ENCODE data around the gene TIMM9.
"Not testable (repeated sequence)": the region's sequence is repeated elsewhere in the genome, so short reads cannot be mapped to it uniquely, and the experiment has no call there.

TIMM9 gene

DNA sequence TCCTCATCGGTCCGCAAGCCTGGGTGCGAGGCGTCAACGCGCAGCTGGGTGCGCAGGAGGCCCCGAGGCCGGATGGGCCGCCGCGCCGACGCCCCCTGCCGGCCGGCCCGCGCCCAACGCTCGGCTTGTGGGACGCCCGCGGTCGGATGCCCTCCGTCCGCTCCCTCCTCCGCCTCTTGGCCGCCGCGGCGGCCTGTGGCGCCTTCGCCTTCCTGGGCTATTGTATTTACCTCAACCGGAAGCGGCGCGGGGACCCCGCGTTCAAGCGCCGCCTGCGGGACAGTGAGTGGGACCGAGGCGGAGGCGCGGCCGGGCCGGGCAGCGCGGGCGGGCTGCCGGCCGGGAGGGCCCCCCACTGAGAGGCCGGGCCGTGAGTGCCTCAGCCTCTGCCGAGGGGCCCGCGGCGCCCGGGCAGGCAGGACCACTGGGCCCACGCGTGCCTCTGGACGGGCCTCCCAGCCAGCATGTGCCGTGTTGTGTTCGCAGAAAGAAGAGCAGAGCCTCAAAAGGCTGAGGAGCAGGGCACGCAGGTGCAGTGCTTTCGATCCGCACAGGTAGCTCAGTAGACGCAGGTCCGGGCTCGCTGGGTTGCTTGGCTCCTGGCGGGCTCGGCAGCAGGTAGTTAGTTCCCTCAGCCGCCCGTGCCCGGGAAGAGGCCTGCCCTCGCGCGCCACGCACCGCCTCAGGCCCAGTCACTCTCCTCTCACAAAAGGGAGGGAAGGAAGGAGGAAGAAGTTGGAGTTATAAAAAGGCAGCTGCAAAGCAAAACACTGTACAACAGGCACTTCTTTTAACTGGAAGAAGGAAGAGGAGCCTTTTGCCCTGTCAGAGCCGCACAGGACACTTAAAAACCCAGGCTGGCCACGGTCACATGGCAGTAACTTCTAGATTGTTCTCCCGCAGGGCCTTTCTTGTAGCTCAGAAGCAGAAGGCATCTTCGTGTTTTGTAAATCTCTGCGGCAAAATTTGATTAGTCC is 31.2 kb downstream of the TIMM9 start, which contains the start of gene TOMM20L:
Gene TOMM20L (plus strand): TSS at position 119 of the 977 bp plus-strand sequence. CDS start 28 bp downstream, at position 147.
- H3K36me3 ChIP-seq (ENCODE audit: control insufficient read depth, insufficient read depth, low read length): no peaks in the 10 kb centered on the region
- H3K27me3 ChIP-seq (ENCODE audit: control insufficient read depth, insufficient read depth, low read length): peaks cover 19% of the 10 kb centered on the region
- H3K4me3 ChIP-seq (ENCODE audit: low read depth, low read length): peak within 1 kb of the TSS; percentile 70
- peak within 1 kb of the TSS; percentile 49 for H3K9ac ChIP-seq (ENCODE audit: low read depth, low read length)
- H3K4me1 ChIP-seq (ENCODE audit: control insufficient read depth, insufficient read depth, low read length): peaks cover 2% of the 10 kb centered on the region
- H3K9me3 ChIP-seq (ENCODE audit: control insufficient read depth, insufficient read depth, low read length): no peaks in the 10 kb centered on the region

GRCh38 chr14:58395562-58395811 is 31.8 kb downstream of the TIMM9 start:
- Histone ChIP-seq H3K4me1 (ENCODE audit: control insufficient read depth, insufficient read depth, low read length) (peaks cover 2% of the 10 kb centered on the region), H3K4me3 (ENCODE audit: low read depth, low read length) (peak overlapping the region; percentile 70), H3K9ac (ENCODE audit: low read depth, low read length) (no peak overlapping the region), H3K36me3 (ENCODE audit: control insufficient read depth, insufficient read depth, low read length) (no peaks in the 10 kb centered on the region), H3K9me3 (ENCODE audit: control insufficient read depth, insufficient read depth, low read length) (no peaks in the 10 kb centered on the region), H3K27me3 (ENCODE audit: control insufficient read depth, insufficient read depth, low read length) (peaks cover 19% of the 10 kb centered on the region)

DNA sequence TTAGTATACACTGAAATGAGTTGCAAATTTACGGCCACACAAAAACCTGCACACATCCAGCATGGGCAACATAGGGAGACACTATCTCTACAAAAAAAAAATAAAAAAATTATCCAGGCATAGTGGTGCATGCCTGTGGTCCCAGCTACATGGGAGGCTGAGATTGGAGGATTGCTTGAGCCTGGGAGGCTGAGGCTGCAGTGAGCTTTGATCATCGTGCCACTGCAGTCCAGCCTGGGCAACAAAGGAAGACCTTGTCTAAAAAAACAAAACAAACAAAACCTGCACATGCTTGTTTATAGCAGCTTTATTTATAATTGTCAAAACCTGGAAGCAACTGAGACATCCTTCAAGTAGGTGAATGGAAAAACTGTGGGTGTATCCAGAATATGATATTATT is 36.5 kb downstream of the TIMM9 start:
- no peaks in the 10 kb centered on the region for H3K36me3 ChIP-seq (ENCODE audit: control insufficient read depth, insufficient read depth, low read length)
- H3K9ac ChIP-seq (ENCODE audit: low read depth, low read length): no peak overlapping the region
- peaks cover 8% of the 10 kb centered on the region for H3K27me3 ChIP-seq (ENCODE audit: control insufficient read depth, insufficient read depth, low read length)
- no peaks in the 10 kb centered on the region for H3K9me3 ChIP-seq (ENCODE audit: control insufficient read depth, insufficient read depth, low read length)
- H3K4me3 ChIP-seq (ENCODE audit: low read depth, low read length): no peak overlapping the region
- H3K4me1 ChIP-seq (ENCODE audit: control insufficient read depth, insufficient read depth, low read length): peaks cover 2% of the 10 kb centered on the region

DNA sequence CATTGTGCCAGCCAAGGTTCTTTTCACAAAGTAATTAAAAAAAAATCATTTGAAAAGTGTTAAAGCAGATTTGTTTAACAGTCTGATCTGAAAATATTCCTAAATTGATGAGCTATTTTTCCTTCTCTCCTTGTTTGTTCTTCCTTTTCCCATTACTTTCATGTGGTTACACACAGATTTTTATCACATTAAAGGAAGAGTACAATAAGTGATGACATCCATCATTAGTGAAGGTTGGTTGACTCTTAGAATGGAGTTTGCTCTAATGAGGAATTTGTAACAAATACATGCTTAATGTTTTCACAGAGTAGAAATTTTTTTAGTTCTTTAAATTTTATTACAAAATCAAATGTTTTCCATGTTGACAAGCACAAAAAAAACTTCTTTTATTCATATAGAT is 50.5 kb downstream of the TIMM9 start:
- H3K9ac ChIP-seq (ENCODE audit: low read depth, low read length): no peak overlapping the region
- H3K4me3 ChIP-seq (ENCODE audit: low read depth, low read length): no peak overlapping the region
- H3K27me3 ChIP-seq (ENCODE audit: control insufficient read depth, insufficient read depth, low read length): no peaks in the 10 kb centered on the region
- no peaks in the 10 kb centered on the region for H3K4me1 ChIP-seq (ENCODE audit: control insufficient read depth, insufficient read depth, low read length)
- no peaks in the 10 kb centered on the region for H3K9me3 ChIP-seq (ENCODE audit: control insufficient read depth, insufficient read depth, low read length)
- H3K36me3 ChIP-seq (ENCODE audit: control insufficient read depth, insufficient read depth, low read length): peaks cover 6% of the 10 kb centered on the region

- H3K27me3 ChIP-seq (ENCODE audit: control insufficient read depth, insufficient read depth, low read length): no peaks in the 10 kb centered on the region
- H3K4me1 ChIP-seq (ENCODE audit: control insufficient read depth, insufficient read depth, low read length): no peaks in the 10 kb centered on the region
- no peak overlapping the region for H3K4me3 ChIP-seq (ENCODE audit: low read depth, low read length)
- H3K36me3 ChIP-seq (ENCODE audit: control insufficient read depth, insufficient read depth, low read length): peaks cover 8% of the 10 kb centered on the region
- no peaks in the 10 kb centered on the region for H3K9me3 ChIP-seq (ENCODE audit: control insufficient read depth, insufficient read depth, low read length)
- no peak overlapping the region for H3K9ac ChIP-seq (ENCODE audit: low read depth, low read length)
Measured at GRCh38 chr14:58368956-58369355, 58.4 kb downstream of the TIMM9 start.

DNA sequence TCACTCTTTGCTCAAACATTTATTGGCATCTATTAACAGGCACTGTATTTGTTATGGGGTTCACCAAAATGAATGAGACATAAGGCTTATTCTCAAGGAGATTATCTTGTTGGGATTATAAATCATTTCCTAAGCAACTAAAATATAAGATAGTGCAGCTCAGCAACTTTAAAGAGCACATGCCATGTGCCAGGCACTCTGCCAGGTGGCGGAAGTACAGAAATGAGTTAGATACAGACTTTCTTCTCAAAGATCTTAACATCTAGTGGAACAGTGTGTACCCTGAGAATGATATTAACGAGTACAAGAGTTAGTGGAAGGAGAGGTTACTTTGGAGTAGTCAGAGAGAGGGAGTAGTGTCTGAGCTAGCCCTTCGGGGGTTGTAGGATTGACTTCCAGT is 60.0 kb downstream of the TIMM9 start:
- Histone ChIP-seq H3K36me3 (ENCODE audit: control insufficient read depth, insufficient read depth, low read length) (peaks cover 8% of the 10 kb centered on the region), H3K27me3 (ENCODE audit: control insufficient read depth, insufficient read depth, low read length) (no peaks in the 10 kb centered on the region), H3K4me3 (ENCODE audit: low read depth, low read length) (no peak overlapping the region), H3K9me3 (ENCODE audit: control insufficient read depth, insufficient read depth, low read length) (no peaks in the 10 kb centered on the region), H3K9ac (ENCODE audit: low read depth, low read length) (no peak overlapping the region), H3K4me1 (ENCODE audit: control insufficient read depth, insufficient read depth, low read length) (no peaks in the 10 kb centered on the region)

DNA sequence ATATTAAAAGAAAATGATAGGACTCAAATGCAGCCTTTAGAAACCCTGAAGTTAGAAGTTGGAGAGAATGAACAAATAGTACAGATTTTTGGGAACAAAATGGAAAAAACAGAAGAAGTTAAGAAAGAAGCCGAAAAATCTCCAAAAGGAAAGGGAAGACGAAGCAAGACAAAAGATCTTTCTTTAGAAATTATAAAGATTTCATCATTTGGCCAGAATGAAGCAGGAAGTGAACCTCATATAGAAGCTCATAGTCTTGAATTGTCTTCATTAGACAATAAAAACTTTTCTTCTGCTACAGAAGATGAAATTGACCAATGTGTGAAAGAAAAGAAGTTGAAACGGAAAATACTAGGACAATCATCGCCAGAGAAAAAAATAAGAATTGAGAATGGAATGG is 63.0 kb downstream of the TIMM9 start:
- Histone ChIP-seq H3K27me3 (ENCODE audit: control insufficient read depth, insufficient read depth, low read length) (no peaks in the 10 kb centered on the region), H3K36me3 (ENCODE audit: control insufficient read depth, insufficient read depth, low read length) (peaks cover 3% of the 10 kb centered on the region)

GRCh38 chr14:58362798-58363412 is 64.4 kb downstream of the TIMM9 start:
- H3K4me3 ChIP-seq (ENCODE audit: low read depth, low read length): no peak overlapping the region
- no peak overlapping the region for H3K9ac ChIP-seq (ENCODE audit: low read depth, low read length)
- H3K9me3 ChIP-seq (ENCODE audit: control insufficient read depth, insufficient read depth, low read length): no peaks in the 10 kb centered on the region
- H3K36me3 ChIP-seq (ENCODE audit: control insufficient read depth, insufficient read depth, low read length): peaks cover 3% of the 10 kb centered on the region
- H3K4me1 ChIP-seq (ENCODE audit: control insufficient read depth, insufficient read depth, low read length): no peaks in the 10 kb centered on the region
- no peaks in the 10 kb centered on the region for H3K27me3 ChIP-seq (ENCODE audit: control insufficient read depth, insufficient read depth, low read length)

More for the DNA sequence above, 63.0 kb downstream of the TIMM9 start:
- H3K4me3 ChIP-seq (ENCODE audit: low read depth, low read length): no peak overlapping the region
- H3K4me1 ChIP-seq (ENCODE audit: control insufficient read depth, insufficient read depth, low read length): no peaks in the 10 kb centered on the region
- H3K9me3 ChIP-seq (ENCODE audit: control insufficient read depth, insufficient read depth, low read length): no peaks in the 10 kb centered on the region
- H3K9ac ChIP-seq (ENCODE audit: low read depth, low read length): no peak overlapping the region

DNA sequence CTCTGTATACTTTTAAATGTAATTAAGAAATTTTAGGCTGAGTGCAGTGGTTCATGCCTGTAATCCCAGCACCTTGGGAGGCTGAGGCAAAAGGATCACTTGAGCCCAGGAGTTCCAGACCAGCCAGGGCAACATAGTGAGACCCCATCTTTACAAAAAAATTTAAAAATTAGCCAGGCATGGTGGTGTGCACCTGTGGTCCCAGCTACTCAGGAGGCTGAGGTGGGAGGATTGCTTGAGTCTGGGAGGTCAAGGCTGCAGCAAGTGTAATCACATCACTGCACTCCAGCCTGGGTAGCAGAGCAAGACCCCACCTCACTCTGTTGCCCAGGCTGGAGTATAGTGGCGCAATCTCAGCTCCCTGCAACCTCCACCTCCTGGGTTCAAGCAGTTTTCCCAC is 65.1 kb downstream of the TIMM9 start:
- H3K9ac ChIP-seq (ENCODE audit: low read depth, low read length); H3K9me3 ChIP-seq (ENCODE audit: control insufficient read depth, insufficient read depth, low read length); H3K36me3 ChIP-seq (ENCODE audit: control insufficient read depth, insufficient read depth, low read length); H3K27me3 ChIP-seq (ENCODE audit: control insufficient read depth, insufficient read depth, low read length); H3K4me1 ChIP-seq (ENCODE audit: control insufficient read depth, insufficient read depth, low read length); H3K4me3 ChIP-seq (ENCODE audit: low read depth, low read length): not testable (repeated sequence)
